Measurements from ENCODE around the gene DCAF11.

DCAF11 gene

GRCh38 chr14:24143511-24143910 is 28.9 kb downstream of the DCAF11 start:
- DNase-seq = no peak

- DNase-seq = no peak
Measured at GRCh38 chr14:24144451-24144850, 29.9 kb downstream of the DCAF11 start.

- no peak for DNase-seq
Measured at GRCh38 chr14:24145219-24145618, 30.6 kb downstream of the DCAF11 start.

GRCh38 chr14:24145690-24146452 is 31.3 kb downstream of the DCAF11 start:
- DNase-seq = no peak

- peak; percentile 82 for DNase-seq
Measured at GRCh38 chr14:24146453-24146977, 31.9 kb downstream of the DCAF11 start, which contains the start of gene PSME2. TSS of gene PSME2 (minus strand) at chr14:24146610. CDS start at chr14:24146581, 29 bp downstream.

- DNase-seq = peak; percentile 99
Measured at GRCh38 chr14:24146978-24147760, 32.6 kb downstream of the DCAF11 start, which contains the start of gene RNF31. TSS of gene RNF31 (plus strand) at chr14:24147498. CDS start at chr14:24147699, 201 bp downstream.

GRCh38 chr14:24147761-24148428 is 33.3 kb downstream of the DCAF11 start:
- no peak for DNase-seq

GRCh38 chr14:24149302-24149969 is 34.9 kb downstream of the DCAF11 start:
- DNase-seq = no peak

- DNase-seq = no peak
Measured at GRCh38 chr14:24150061-24150460, 35.5 kb downstream of the DCAF11 start.

- DNase-seq = no peak
Measured at GRCh38 chr14:24150567-24150966, 36.0 kb downstream of the DCAF11 start.

- DNase-seq = no peak
Measured at GRCh38 chr14:24150993-24151392, 36.4 kb downstream of the DCAF11 start.

GRCh38 chr14:24151404-24152080 is 37.0 kb downstream of the DCAF11 start:
- no peak for DNase-seq

- DNase-seq = no peak
Measured at GRCh38 chr14:24155100-24155499, 40.5 kb downstream of the DCAF11 start.

GRCh38 chr14:24156840-24157239 is 42.3 kb downstream of the DCAF11 start:
- DNase-seq = no peak

- no peak for DNase-seq
Measured at GRCh38 chr14:24157331-24157730, 42.8 kb downstream of the DCAF11 start.

- no peak for DNase-seq
Measured at GRCh38 chr14:24159777-24160498, 45.4 kb downstream of the DCAF11 start.

- no peak for DNase-seq
Measured at GRCh38 chr14:24160499-24160849, 45.9 kb downstream of the DCAF11 start.

GRCh38 chr14:24160850-24161804 is 46.5 kb downstream of the DCAF11 start, which contains the start of gene IRF9:
TSS of gene IRF9 (plus strand) at chr14:24161265. CDS start at chr14:24162145, 880 bp downstream.
- DNase-seq = peak; percentile 93

GRCh38 chr14:24162093-24162492 is 47.5 kb downstream of the DCAF11 start:
- no peak for DNase-seq

GRCh38 chr14:24164518-24164991 is 50.0 kb downstream of the DCAF11 start:
- no peak for DNase-seq

All from activated naive CD4-positive, alpha-beta T cell treated with anti-CD3 and anti-CD28 coated beads, Interleukin-2, amount 50 U/mL, for 16 hours (primary cell).